Activated naive CD4-positive, alpha-beta T cell treated with anti-CD3 and anti-CD28 coated beads for 36 hours (primary cell): Measurements from ENCODE around the gene PEAR1. TPM values are rescaled to one million over a fixed set of nuclear protein-coding genes. Genes with fewer than 3 reads are reported as not detected.

Experiments
- CTCF ChIA-PET: fragments of 350-600 bp; sonication (Branson Sonifier 250); formaldehyde crosslinking; loops from one replicate; lab custom pipeline; 2021; ENCODE audit warnings: antibody characterized with exemption; lab: Charles Lee
- DNase-seq: peaks from one replicate; pipeline ENCODE4 v3.0.0-alpha.2; 2020
- H3K27ac Mint-ChIP-seq: one replicate; pipeline ENCODE4 v1.8.0; 2021; ENCODE audit warnings: mild to moderate bottlenecking, mixed read lengths
- H3K27me3 Mint-ChIP-seq: one replicate; pipeline ENCODE4 v1.8.0; 2021; ENCODE audit warnings: low read depth, mixed read lengths
- H3K36me3 Mint-ChIP-seq: one replicate; pipeline ENCODE4 v1.8.0; 2021; ENCODE audit warnings: low read depth, mixed read lengths
- H3K4me1 Mint-ChIP-seq: one replicate; pipeline ENCODE4 v1.8.0; 2021; ENCODE audit warnings: low read depth, mixed read lengths
- H3K4me3 Mint-ChIP-seq: one replicate; pipeline ENCODE4 v1.8.0; 2021; ENCODE audit warnings: mild to moderate bottlenecking, moderate library complexity, mixed read lengths
- H3K9me3 Mint-ChIP-seq: one replicate; pipeline ENCODE4 v1.8.0; 2021; ENCODE audit warnings: mixed read lengths
- intact Hi-C: fragments of 100-400 bp; cut with micrococcal nuclease; formaldehyde crosslinking; loops from one replicate; pipeline ENCODE4 v1.15.1; 2023
- total RNA-seq, 2 experiments: library from RNA; stranded (reverse); gene quantifications; one replicate each; pipeline ENCODE4 v1.2.3, GENCODE V29; 2021

PEAR1 gene
- total RNA-seq, 2 experiments from 2014 or later, result not detected

- DNase-seq, result no peak
- Mint-ChIP-seq H3K36me3 (no peaks in the 10 kb centered on the region), H3K27ac (no peak overlapping the region), H3K27me3 (peaks cover 15% of the 10 kb centered on the region), H3K4me3 (no peak overlapping the region), H3K9me3 (no peaks in the 10 kb centered on the region), H3K4me1 (peaks cover 12% of the 10 kb centered on the region)
- intact Hi-C loops, result no loop called here
- CTCF ChIA-PET, result interaction anchor here (1.0 to 3.7 kb wide), 5 partner anchors 14 to 126 kb away, joined by 3 to 20 read pairs (median 3); no protein-coding TSS in a partner anchor
These were observed 41.1 kb upstream of the PEAR1 start for GRCh38 chr1:156852418-156852874.

GRCh38 chr1:156853761-156854160, 39.8 kb upstream of the PEAR1 start:
- intact Hi-C loops, result no loop called here
- Mint-ChIP-seq H3K4me3 (no peak overlapping the region), H3K9me3 (no peaks in the 10 kb centered on the region), H3K36me3 (no peaks in the 10 kb centered on the region), H3K27ac (no peak overlapping the region), H3K27me3 (peaks cover 13% of the 10 kb centered on the region), H3K4me1 (peaks cover 7% of the 10 kb centered on the region)
- DNase-seq, result no peak
- CTCF ChIA-PET, result interaction anchor here (0.6 to 3.7 kb wide), 3 partner anchors 15 to 121 kb away, joined by 4 to 20 read pairs (median 6); no protein-coding TSS in a partner anchor

- Mint-ChIP-seq H3K36me3 (no peaks in the 10 kb centered on the region), H3K27ac (no peak overlapping the region), H3K4me1 (peaks cover 5% of the 10 kb centered on the region), H3K27me3 (peaks cover 13% of the 10 kb centered on the region), H3K4me3 (no peak overlapping the region), H3K9me3 (no peaks in the 10 kb centered on the region)
- CTCF ChIA-PET, result interaction anchor here (1.0 to 10.2 kb wide), 4 partner anchors 16 to 165 kb away, joined by 3 to 177 read pairs (median 12); no protein-coding TSS in a partner anchor
- DNase-seq, result no peak
- intact Hi-C loops, result no loop called here
These were observed 38.9 kb upstream of the PEAR1 start for GRCh38 chr1:156854634-156855033.

- H3K27me3 Mint-ChIP-seq, result peaks cover 22% of the 10 kb centered on the region
- intact Hi-C loops, result no loop called here
- H3K27ac Mint-ChIP-seq, result no peak overlapping the region
- no peaks in the 10 kb centered on the region for H3K36me3 Mint-ChIP-seq
- no peak overlapping the region for H3K4me3 Mint-ChIP-seq
- no peak for DNase-seq
- peaks cover 12% of the 10 kb centered on the region for H3K4me1 Mint-ChIP-seq
- no peaks in the 10 kb centered on the region for H3K9me3 Mint-ChIP-seq
- CTCF ChIA-PET, result interaction anchor here (0.8 to 10.2 kb wide), 6 partner anchors 15 to 166 kb away, joined by 3 to 177 read pairs (median 6); no protein-coding TSS in a partner anchor
These were observed 37.2 kb upstream of the PEAR1 start for GRCh38 chr1:156856282-156856785.

GRCh38 chr1:156857532-156857931, 36.0 kb upstream of the PEAR1 start:
- H3K36me3 Mint-ChIP-seq, result no peaks in the 10 kb centered on the region
- intact Hi-C loops, result no loop called here
- H3K9me3 Mint-ChIP-seq, result no peaks in the 10 kb centered on the region
- no peak overlapping the region for H3K4me3 Mint-ChIP-seq
- no peak for DNase-seq
- no peak overlapping the region for H3K27ac Mint-ChIP-seq
- CTCF ChIA-PET, result interaction anchor here (0.6 to 10.2 kb wide), 9 partner anchors 11 to 341 kb away, joined by 3 to 177 read pairs (median 8); no protein-coding TSS in a partner anchor
- H3K4me1 Mint-ChIP-seq, result peaks cover 15% of the 10 kb centered on the region
- H3K27me3 Mint-ChIP-seq, result peaks cover 34% of the 10 kb centered on the region

GRCh38 chr1:156858555-156858956, 35.0 kb upstream of the PEAR1 start:
- H3K4me1 Mint-ChIP-seq, result peaks cover 20% of the 10 kb centered on the region
- H3K36me3 Mint-ChIP-seq, result no peaks in the 10 kb centered on the region
- CTCF ChIA-PET, result interaction anchor here (1.0 to 10.2 kb wide), 10 partner anchors 10 to 170 kb away, joined by 4 to 177 read pairs (median 15); no protein-coding TSS in a partner anchor
- no peak overlapping the region for H3K4me3 Mint-ChIP-seq
- no peaks in the 10 kb centered on the region for H3K9me3 Mint-ChIP-seq
- DNase-seq, result no peak
- H3K27me3 Mint-ChIP-seq, result peaks cover 43% of the 10 kb centered on the region
- intact Hi-C loops, result no loop called here
- no peak overlapping the region for H3K27ac Mint-ChIP-seq

GRCh38 chr1:156858959-156859522, 34.5 kb upstream of the PEAR1 start, which contains the start of gene INSRR:
INSRR (minus strand) TSS chr1:156859117; CDS start chr1:156858621, 496 bp downstream.
- CTCF ChIA-PET, result interaction anchor here (0.7 to 10.2 kb wide), 25 partner anchors 10 to 292 kb away, joined by 3 to 177 read pairs (median 10); partner anchors contain the start of genes MRPL24 and PEAR1
- Mint-ChIP-seq H3K9me3 (no peaks in the 10 kb centered on the region), H3K36me3 (no peaks in the 10 kb centered on the region), H3K4me3 (no peak within 1 kb of the TSS), H3K4me1 (peaks cover 20% of the 10 kb centered on the region), H3K27me3 (peaks cover 48% of the 10 kb centered on the region), H3K27ac (no peak within 1 kb of the TSS)
- no peak for DNase-seq
- intact Hi-C loops, result no loop called here

GRCh38 chr1:156859523-156860112, 33.9 kb upstream of the PEAR1 start:
- no peak overlapping the region for H3K4me3 Mint-ChIP-seq
- DNase-seq, result peak; percentile 18
- peaks cover 20% of the 10 kb centered on the region for H3K4me1 Mint-ChIP-seq
- peaks cover 53% of the 10 kb centered on the region for H3K27me3 Mint-ChIP-seq
- CTCF ChIA-PET, result interaction anchor here (0.6 to 10.2 kb wide), 38 partner anchors 11 to 522 kb away, joined by 3 to 177 read pairs (median 5); partner anchors contain the start of genes CCT3, MRPL24, PEAR1 and TSACC
- intact Hi-C loops, result loop anchor here (1.0 to 5.0 kb wide), 8 partner anchors 11 to 170 kb away; partner anchors contain the start of gene CRABP2
- H3K36me3 Mint-ChIP-seq, result no peaks in the 10 kb centered on the region
- H3K9me3 Mint-ChIP-seq, result no peaks in the 10 kb centered on the region
- no peak overlapping the region for H3K27ac Mint-ChIP-seq

- Mint-ChIP-seq H3K27me3 (peaks cover 56% of the 10 kb centered on the region), H3K27ac (no peak overlapping the region), H3K4me3 (peak overlapping the region; percentile 64), H3K36me3 (no peaks in the 10 kb centered on the region), H3K9me3 (no peaks in the 10 kb centered on the region), H3K4me1 (peaks cover 20% of the 10 kb centered on the region)
- CTCF ChIA-PET, result interaction anchor here (0.6 to 10.2 kb wide), 39 partner anchors 11 to 522 kb away, joined by 3 to 177 read pairs (median 5); partner anchors contain the start of genes CCT3, MRPL24, PEAR1 and TSACC
- intact Hi-C loops, result loop anchor here (1.0 to 5.0 kb wide), 8 partner anchors 12 to 171 kb away; partner anchors contain the start of gene CRABP2
- DNase-seq, result peak; percentile 56
These were observed 33.3 kb upstream of the PEAR1 start for GRCh38 chr1:156860113-156860627.

- Mint-ChIP-seq H3K27me3 (peaks cover 57% of the 10 kb centered on the region), H3K4me1 (peaks cover 23% of the 10 kb centered on the region), H3K9me3 (no peaks in the 10 kb centered on the region), H3K36me3 (no peaks in the 10 kb centered on the region), H3K27ac (no peak within 1 kb of the TSS), H3K4me3 (peak within 1 kb of the TSS; percentile 64)
- CTCF ChIA-PET, result interaction anchor here (0.7 to 10.2 kb wide), 33 partner anchors 12 to 237 kb away, joined by 3 to 177 read pairs (median 6); partner anchors contain the start of genes ISG20L2, METTL25B and PEAR1
- peak; percentile 43 for DNase-seq
- intact Hi-C loops, result loop anchor here (1.0 to 5.0 kb wide), 8 partner anchors 13 to 172 kb away; partner anchors contain the start of gene CRABP2
These were observed 32.7 kb upstream of the PEAR1 start, which contains the start of gene NTRK1 for GRCh38 chr1:156860628-156861423. NTRK1 (plus strand) TSS chr1:156860865; CDS start chr1:156860935, 70 bp downstream.

- H3K27ac Mint-ChIP-seq, result no peak overlapping the region
- H3K27me3 Mint-ChIP-seq, result peaks cover 59% of the 10 kb centered on the region
- intact Hi-C loops, result loop anchor here (5.0 kb wide), 1 partner anchor 155 kb away; the partner anchor contains the start of gene CRABP2
- peaks cover 28% of the 10 kb centered on the region for H3K4me1 Mint-ChIP-seq
- CTCF ChIA-PET, result interaction anchor here (3.7 to 10.2 kb wide), 5 partner anchors 24 to 173 kb away, joined by 39 to 177 read pairs (median 59); partner anchors contain the start of gene PEAR1
- H3K36me3 Mint-ChIP-seq, result no peaks in the 10 kb centered on the region
- no peak for DNase-seq
- no peaks in the 10 kb centered on the region for H3K9me3 Mint-ChIP-seq
- H3K4me3 Mint-ChIP-seq, result no peak overlapping the region
These were observed 30.9 kb upstream of the PEAR1 start for GRCh38 chr1:156862584-156862983.
